HG03064 (cell line): Measurements from ENCODE around the gene ETHE1.

Source experiments
- ATAC-seq: cut with Tn5 transposase; IDR thresholded peaks from one replicate; pipeline ENCODE4 v1.9.1; 2021; ENCODE audit warnings: low read depth; ENCODE audit not compliant: unreplicated experiment

The ETHE1 gene

GRCh38 chr19:43468354-43469159 is 58.4 kb downstream of the ETHE1 start:
- ATAC-seq, result no peak

- no peak for ATAC-seq
These were observed 59.3 kb downstream of the ETHE1 start for GRCh38 chr19:43467730-43468129.

GRCh38 chr19:43467276-43467675 is 59.7 kb downstream of the ETHE1 start:
- no peak for ATAC-seq

- ATAC-seq, result no peak
These were observed 60.2 kb downstream of the ETHE1 start for GRCh38 chr19:43466793-43467192.

GRCh38 chr19:43465468-43466120 is 61.4 kb downstream of the ETHE1 start, which contains the start of gene LYPD3:
TSS of gene LYPD3 (minus strand) at chr19:43465608. CDS start at chr19:43465571, 37 bp downstream.
- ATAC-seq, result no peak

GRCh38 chr19:43464134-43464775 is 62.7 kb downstream of the ETHE1 start:
- peak; percentile 43 for ATAC-seq

GRCh38 chr19:43463381-43464133 is 63.4 kb downstream of the ETHE1 start:
- peak; percentile 70 for ATAC-seq

GRCh38 chr19:43462785-43463380 is 64.1 kb downstream of the ETHE1 start:
- ATAC-seq, result no peak

GRCh38 chr19:43462383-43462782 is 64.6 kb downstream of the ETHE1 start:
- no peak for ATAC-seq

GRCh38 chr19:43461303-43461702 is 65.7 kb downstream of the ETHE1 start:
- no peak for ATAC-seq

GRCh38 chr19:43460362-43461016 is 66.5 kb downstream of the ETHE1 start:
- ATAC-seq, result no peak

GRCh38 chr19:43457809-43458208 is 69.2 kb downstream of the ETHE1 start:
- ATAC-seq, result no peak
